Medulla oblongata (tissue), 1 donor: ENCODE results near the gene CCDC30.
"Not testable (repeated sequence)": the region's sequence is repeated elsewhere in the genome, so short reads cannot be mapped to it uniquely, and the experiment has no call there.

Experiments used
- DNase-seq: peaks from one replicate; pipeline ENCODE4 v3.0.0-alpha.2; 2015; ENCODE audit errors: extremely low spot score

The CCDC30 gene

DNA sequence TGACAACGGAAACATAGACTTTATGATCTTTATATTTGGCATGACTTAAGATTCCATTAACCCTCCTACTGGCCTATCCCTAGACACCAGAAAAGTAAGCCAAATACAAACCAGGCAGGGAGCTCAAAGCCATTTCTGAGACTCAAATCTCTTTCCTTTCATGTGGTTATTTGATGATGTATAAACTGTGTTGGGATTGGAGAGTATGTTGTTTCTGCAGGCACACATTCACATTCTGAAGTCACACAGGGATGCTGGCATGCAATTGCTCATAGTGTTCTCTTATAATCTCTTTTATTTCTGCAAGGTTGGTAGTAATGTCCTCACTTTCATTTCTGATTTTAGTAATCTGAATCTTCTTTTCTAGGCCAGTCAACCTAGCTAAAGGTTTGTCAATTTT lies 13.0 kb upstream of the CCDC30 start:
- DNase-seq, result no peak

DNA sequence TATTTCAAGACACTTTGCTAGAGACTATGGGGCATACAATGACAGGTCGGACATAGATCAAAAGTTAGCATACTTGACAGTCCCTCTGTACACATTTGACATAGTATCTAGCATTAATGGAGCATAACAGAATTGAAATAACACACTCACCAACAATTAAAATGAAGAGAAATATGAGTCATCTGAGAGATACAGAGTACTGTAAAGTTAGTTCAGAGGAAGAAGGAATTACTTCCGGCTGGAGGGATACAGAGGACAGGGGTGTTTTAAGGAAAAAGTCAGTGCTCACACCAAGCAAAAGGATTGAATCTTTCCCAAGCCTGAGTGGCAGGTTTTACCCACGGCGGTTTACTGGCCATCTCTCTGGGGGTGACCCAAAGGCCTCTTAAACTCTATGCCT lies 9.7 kb upstream of the CCDC30 start:
- no peak for DNase-seq

DNA sequence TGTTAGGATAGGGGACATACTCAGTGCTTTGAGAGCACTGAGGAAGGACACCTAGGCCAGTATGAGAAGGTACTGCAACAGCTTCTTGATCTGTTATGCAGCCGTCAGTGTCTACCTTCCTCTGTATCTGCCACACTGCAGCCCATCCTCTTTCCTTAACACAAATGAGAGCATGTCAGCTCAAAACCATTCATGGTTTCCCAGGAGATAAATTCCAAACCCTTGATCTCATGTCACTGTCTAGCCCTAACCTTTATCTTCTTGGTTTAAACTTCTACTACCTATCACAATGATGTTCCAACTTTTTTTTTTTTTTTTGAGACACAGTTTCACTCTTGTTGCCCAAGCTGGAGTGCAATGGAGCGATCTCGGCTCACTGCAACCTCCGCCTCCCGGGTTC lies 8.7 kb upstream of the CCDC30 start:
- no peak for DNase-seq

DNA sequence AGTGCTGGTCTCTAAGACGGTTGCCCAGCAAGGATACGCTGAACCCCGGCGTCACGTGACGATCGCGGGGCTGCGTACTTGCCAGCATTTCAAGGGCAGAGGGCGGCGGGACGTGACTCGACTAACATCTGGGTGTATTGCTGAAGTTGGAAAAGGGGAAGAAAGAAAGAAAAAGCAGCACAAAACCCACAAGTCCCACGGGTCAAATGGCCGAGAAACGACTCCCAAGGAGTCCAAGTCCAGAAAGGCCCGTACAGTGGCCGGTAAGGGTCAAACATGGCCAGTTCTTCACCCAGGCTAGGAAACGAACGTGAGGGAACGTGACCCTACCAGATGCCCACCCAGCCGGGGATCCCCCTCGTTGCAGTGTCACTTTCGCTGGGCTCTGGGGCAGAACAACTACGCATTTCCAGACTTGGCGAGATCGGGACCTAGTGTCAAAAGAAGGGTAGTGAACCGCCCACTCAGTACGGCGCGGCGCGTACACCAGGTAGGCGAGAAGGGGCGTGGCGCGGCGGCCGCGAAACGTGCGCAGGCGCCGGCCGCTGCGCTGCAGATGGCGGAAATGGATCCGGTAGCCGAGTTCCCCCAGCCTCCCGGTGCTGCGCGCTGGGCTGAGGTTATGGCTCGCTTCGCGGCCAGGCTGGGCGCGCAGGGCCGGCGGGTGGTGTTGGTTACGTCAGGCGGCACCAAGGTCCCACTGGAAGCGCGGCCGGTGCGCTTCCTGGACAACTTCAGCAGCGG lies 6.9 kb upstream of the CCDC30 start, which contains the start of the genes PPCS and ZMYND12:
PPCS (plus strand) TSS at position 534 of the 744 bp plus-strand sequence; CDS start at position 557, 23 bp downstream.
ZMYND12 (minus strand) TSS at position 13 of the 744 bp plus-strand sequence. CDS start 25 bp downstream, outside the sequence.
- DNase-seq, result peak; percentile 92

DNA sequence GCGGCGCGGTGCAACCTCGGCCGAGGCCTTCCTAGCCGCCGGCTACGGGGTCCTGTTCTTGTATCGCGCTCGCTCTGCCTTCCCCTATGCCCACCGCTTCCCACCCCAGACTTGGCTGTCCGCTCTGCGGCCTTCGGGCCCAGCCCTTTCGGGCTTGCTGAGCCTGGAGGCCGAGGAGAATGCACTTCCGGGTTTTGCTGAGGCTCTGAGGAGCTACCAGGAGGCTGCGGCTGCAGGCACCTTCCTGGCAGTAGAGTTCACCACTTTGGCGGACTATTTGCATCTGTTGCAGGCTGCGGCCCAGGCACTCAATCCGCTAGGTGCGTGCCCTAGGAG lies 6.4 kb upstream of the CCDC30 start:
- peak; percentile 62 for DNase-seq

DNA sequence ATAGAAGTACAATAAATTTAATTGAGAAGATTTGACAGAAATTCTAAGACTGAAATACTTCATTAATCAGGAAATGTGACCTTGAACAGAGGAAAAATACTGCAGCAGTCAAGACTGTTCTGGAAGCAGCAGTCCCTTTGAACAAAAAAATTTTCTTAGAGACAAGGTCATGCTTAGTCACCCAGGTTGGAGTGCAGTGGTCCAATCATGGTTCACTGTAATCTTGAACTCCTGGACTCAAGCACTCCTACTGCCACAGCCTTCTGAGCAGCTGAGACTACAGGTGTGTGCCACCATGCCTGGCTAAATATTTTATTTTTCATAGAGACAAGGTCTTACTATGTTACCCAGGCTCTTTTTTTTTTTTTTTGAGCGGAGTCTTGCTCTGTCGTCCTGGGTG lies 1.9 kb upstream of the CCDC30 start:
- DNase-seq, result no peak

DNA sequence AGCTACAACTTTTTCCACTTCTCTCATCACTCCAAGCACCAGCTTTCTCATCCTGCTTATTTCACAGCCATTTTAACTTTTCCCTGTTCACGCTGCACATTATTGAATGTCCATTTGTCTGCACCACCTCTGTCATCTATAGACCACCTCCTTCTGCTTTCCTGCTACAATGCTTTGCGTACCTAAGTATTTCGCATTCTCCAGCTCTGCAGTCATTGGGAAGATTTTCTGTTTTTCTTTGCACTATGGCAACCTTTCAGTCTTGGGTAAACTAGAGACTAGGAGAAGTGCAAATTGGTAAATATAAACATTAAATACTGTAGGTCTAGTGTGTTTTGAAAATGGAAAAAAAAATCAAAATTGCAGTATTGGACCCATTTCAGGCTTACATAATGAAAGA lies 835 bp downstream of the CCDC30 start:
- DNase-seq, result no peak

DNA sequence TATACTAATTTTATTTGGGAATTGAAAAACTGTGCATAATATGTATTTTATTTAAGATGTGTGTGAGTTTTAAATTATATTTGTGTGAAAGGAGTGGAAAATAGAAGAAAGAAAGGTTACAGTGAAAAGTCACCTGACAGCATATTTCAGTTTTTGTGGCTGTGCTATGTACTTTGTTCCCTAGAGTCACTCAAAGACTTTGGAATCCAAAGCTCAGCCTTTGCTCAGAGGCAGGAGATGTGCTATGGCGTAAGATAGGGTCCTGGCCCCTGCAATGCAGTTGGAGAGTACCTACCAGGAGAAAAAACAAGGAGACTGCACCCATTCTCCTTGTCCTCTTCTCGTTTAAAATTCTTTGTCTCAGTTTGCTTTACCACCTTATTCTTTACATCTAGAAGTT lies 2.9 kb downstream of the CCDC30 start:
- DNase-seq, result no peak

DNA sequence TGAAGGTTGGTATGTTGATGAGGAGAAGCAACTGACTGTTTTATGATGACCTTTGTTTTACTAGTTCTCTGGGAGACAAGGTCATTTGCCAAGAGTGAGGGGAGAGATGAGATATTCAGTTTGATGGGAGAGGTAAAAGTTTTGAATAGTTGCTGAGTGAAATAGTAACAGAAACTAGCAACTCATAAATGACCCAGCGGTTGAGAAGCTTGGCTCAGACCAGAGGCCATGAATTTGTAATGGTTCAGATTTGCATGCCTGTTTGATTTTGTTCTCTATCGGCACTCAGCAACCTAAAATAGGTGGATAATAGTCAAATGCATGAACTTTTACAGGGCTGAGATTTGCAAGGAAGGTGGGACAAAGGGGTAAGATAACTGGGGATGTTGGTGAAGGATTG lies 6.6 kb downstream of the CCDC30 start:
- no peak for DNase-seq

DNA sequence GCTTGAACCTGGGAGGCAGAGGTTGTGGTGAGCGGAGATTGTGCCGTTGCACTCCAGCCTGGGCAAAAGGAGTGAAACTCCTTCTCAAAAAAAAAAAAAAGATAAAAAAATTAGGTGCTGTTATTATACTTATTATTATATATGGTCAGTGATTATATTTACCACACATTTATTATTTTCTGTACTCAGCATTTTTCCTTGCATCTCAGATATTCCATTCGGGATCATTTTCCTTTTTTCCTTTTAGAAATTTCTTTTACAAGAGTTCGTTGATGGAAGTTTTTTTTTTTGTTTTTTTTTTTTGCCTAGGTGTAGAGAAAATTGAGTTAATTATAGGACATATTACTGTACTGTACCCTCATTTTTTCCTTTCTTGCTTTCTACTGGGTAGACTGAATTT lies 13.5 kb downstream of the CCDC30 start:
- no peak for DNase-seq

DNA sequence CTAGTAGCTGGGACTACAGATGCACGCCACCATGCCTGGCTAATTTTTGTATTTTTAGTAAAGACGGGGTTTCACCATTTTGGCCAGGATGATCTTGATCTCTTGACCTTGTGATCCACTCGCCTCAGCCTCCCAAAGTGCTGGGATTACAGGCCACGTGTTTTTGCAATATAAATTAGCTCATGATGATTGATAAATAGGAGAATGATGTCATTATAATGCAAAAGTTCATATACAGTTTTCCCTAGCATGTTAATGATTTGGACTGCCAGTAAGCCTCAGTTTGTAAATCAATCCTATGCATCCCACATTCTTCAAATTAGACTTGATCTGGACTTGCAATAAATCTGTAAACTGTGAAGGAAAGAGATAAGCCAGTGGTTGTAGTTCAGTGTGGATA lies 14.3 kb downstream of the CCDC30 start:
- DNase-seq, result not testable (repeated sequence)

DNA sequence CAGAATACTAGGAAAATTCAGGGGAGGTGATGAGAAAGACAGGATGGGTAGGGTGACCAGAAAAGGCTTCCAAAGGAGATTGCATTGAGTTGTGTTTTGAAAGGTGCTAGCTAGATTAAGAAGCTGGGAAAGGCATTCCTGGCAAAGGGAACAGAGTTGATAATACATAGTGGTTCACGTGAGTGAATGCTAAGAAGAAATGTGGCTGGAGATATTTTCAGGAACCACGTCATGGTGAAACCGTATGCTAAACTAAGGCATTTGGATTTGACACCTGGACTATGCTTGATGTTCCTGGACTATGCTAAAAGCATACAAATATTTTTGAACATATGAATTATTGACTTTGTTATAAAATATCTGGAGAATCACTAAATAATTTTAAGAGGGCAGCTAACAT lies 14.7 kb downstream of the CCDC30 start:
- DNase-seq, result no peak

DNA sequence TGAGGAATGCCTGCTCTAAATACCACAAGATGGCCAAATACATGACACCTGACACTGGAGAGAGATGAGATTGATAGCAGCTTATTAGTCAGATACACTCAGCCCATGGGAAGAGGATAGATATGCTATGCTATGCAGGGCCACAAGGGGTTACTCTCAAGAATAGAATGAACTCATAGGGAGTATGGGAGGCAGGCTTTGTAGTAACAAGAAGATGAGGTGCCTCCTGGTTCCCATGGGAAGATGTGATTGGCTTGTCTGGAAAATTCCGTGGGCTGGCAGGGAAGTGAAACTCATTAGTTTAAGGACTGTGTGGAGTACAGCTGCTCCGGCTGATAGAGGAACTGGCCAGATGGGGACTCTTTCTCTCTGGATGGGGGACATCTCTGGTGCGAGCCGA lies 16.5 kb downstream of the CCDC30 start:
- no peak for DNase-seq

DNA sequence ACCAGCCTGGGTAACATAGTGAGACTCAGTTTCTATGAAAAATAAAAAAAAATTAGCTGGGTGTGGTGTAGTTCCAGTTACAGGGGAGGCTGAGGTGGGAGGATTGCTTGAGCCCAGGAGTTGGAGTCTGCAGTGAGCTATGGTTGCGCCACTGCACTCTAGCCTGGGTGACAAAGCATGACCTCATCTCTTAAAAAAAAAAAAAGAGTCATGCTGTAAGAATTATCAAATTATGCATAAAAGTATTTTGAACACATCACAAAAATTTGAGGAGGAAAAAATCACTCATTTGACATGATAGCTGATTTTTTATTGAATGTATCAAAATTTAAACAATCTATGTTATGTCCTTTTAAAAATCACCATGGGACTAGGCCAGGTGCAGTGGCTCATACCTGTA lies 17.8 kb downstream of the CCDC30 start:
- no peak for DNase-seq

DNA sequence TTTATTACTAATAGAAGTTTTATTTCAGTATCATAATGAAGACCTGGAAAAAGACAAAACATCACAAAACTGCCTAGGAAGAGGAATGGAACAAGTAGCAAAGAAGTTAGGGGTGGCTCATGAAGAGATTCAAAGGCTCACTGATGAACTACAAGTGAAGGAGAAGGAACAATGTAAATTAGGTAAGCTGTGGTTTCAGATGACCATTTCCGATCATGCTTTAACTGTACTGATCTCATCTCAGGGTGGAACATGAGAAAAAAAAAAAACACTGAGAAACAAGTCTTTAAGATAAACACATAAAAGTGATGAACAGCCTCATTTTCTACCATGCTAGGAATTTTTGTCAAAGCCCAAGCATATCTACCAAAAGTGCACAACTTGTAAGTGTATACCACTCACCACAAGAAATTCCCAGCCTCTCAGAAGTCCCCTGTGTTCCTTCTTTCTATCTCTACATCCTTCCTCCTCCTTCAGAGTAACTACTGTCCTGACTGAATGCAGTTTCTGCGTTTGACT lies 19.6 kb downstream of the CCDC30 start:
- DNase-seq, result no peak

DNA sequence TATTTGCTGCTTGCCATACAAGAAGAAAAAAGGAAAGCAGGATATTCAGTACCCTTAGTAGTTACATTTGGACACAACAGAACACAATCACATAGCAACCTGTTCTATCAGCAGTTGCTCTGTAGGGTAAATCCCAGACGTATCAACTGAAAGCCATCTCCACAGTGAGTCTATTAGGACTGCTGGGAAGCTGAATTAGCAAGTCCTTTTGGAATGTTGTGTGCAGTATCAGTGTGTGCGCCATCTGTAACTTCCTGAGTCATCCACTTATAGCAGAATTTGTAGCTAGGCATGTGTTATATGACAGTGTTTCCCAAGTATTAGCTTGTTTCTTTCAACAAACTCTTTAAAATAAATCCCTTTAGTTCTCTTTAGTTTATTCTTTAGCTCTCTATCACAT lies 21.3 kb downstream of the CCDC30 start:
- no peak for DNase-seq

DNA sequence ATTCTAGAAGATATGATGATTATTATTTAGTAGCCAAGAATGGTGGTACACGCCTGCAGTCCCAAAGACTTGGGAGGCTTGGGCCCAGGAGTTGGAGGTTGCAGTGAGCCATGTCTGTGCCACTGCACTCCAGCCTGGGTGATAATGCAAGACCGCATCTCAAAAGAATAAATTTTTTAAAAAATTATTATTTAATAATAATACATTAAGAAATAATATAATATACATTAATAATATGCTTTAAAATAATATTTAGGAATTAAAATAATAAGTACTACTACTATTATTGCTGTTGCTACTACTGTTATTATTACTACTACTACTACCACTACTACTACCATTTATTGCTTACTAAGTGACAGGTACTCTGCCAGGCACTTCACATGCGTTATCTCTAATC lies 27.2 kb downstream of the CCDC30 start:
- DNase-seq, result no peak

DNA sequence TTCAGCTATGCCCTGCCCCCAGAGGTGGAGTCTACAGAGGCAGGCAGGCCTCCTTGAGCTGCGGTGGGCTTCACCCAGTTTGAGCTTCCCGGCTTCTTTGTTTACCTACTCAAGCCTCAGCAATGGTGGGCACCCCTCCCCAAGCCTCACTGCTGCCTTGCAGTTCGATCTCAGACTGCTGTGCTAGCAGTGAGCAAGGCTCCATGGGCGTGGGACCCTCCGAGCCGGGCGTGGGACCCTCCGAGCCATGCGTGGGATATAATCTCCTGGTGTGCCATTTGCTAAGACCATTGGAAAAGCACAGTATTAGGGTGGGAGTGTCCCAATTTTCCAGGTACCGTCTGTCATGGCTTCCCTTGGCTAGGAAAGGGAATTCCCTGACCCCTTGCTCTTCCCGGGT lies 38.9 kb downstream of the CCDC30 start:
- DNase-seq, result not testable (repeated sequence)

DNA sequence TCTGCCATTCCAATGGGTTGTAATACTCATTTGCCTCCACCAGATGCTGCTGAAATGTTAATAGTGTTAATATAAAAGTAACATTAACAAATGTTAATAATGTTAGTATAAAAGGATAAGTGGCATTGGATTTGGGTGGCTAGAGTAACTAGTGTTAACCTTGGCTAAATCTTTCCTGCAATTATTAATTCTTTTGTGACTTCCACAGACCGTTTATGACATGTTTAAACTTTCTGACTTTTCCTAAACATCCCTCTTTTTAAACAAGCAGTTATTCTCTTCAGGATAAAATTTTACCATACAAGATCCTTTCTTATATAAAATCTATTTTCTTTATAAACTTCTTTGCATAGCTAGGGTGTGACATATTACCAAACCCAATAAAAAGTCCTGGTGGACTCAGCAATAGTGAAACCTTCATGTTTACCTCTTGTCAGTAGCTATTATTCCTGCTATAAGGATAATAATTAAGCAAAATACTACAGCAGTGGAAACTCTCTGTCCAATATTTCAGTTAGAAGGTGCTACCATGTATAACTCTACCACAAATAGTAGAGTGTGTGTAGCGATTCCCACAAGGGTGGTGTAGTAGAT lies 41.5 kb downstream of the CCDC30 start:
- no peak for DNase-seq

DNA sequence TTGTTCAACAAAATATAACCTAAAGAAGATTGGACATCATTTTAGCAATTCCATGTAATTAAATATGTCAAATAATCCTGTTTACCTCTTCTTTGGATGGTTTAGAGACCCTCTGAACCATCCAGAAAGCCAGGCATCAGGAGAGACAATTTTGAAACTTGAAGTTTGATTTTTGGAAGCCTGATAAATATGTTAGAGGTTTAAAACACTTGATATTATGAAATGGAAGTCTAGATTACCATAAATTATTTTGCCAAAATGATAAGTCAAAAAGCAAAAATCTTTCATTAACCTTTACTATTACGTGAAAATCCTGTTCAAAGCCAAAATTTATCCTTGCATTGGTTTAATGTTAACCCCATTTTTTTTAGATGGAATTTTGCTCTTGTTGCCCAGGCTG lies 43.5 kb downstream of the CCDC30 start:
- no peak for DNase-seq

DNA sequence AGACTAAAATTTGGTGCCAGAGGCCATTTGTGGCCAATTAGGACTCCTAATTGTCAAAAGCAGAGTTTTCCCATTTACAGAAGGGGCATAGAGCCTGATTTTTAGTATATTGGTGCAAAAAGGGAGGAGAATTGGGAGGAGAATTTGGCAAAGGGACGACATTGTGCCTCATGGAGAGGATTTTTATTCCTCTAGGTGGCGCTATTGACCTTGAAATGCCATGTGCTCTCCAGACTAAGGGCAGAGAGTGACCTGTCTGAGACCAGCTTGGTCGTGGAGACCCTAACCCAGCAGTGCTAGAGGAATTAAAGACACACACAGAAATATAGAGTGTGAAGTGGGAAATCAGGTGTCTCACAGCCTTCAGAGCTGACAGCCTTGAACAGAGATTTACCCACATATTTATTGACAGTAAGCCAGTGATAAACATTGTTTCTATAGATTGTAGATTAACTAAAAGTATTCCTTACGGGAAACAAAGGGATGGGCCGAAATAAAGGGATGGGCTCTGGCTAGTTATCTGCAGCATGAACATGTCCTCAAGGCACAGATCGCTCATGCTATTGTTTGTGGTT lies 48.6 kb downstream of the CCDC30 start:
- DNase-seq, result not testable (repeated sequence)

DNA sequence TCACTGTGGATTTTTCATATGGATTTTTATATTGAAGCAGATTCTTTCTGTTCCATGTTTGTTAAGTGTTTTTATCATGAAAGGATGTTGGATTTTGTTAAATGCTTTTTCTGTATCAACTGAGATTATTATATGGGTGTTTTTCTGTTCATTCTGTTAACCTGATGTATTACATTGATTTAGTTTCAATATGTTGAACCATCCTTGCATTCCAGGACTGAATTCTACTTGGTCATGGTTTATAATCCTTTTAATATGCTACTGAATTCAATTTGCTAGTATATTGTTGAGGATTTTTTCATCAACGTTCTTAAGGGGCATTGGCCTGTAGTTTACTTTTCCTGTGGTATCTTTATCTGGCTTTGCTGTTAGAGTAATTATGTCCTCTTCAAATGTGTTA lies 55.8 kb downstream of the CCDC30 start:
- DNase-seq, result no peak

DNA sequence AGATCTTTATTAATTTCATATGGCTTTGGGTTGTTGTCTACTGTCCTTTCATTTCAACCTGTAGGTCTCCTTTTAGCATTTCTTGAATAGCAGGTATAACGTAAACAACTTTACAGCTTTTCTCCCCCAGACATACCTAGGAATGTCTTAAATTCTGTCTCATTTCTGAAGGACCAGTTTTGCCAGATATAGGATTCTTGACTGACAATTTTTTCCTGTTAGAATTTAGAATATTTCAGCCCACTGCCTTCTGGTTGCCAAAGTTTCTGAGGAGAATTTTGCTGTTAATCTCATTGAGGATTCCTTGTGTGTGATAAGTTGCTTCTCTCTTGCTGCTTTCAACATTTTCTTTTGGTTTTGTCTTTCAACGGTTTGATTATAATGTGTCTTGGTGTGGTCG lies 60.1 kb downstream of the CCDC30 start:
- DNase-seq, result no peak
